IMR-90 (cell line): Measurements from ENCODE around the gene TFB1M. TPM values are rescaled to one million over a fixed set of nuclear protein-coding genes. Genes with fewer than 3 reads are reported as not detected.
A peak's percentile ranks its signal among the peaks of the same experiment; 100 is the strongest.

Experiments used
- ATAC-seq: fragments of 200-7000 bp; cut with Tn5 transposase; 2 replicates; pipeline ENCODE4 v1.9.1; 2020; ENCODE audit warnings: low read depth, mild to moderate bottlenecking, moderate library complexity
- BruUV-seq: library from RNA; stranded (reverse); fragments of 400-500 nt; replicated peaks from 2 replicates; lab custom pipeline; 2021; lab: Mats Ljungman, UMichigan
- CTCF ChIA-PET: fragments of 300-600 bp; formaldehyde crosslinking; extraction: SDS; loops from one replicate; lab custom pipeline; 2021; ENCODE audit warnings: antibody characterized with exemption; lab: Yijun Ruan, JAX
- POLR2A ChIA-PET: fragments of 300-600 bp; sonication (Branson Sonifier 250); formaldehyde crosslinking; loops from one replicate; lab custom pipeline; 2022; ENCODE audit warnings: antibody characterized with exemption; ENCODE audit not compliant: unreplicated experiment; lab: Charles Lee
- DNase-seq: peaks from one replicate; pipeline ENCODE4 v3.0.0; 2013
- H2AFZ ChIP-seq: replicated peaks from 2 replicates; pipeline ENCODE3; 2013; ENCODE audit warnings: low read length, mild to moderate bottlenecking; ENCODE audit not compliant: poor library complexity
- H2AK5ac ChIP-seq: 2 replicates; pipeline ENCODE4 v1.6.1; 2013; ENCODE audit warnings: low read depth, low read length, inconsistent platforms
- H2AK9ac ChIP-seq: replicated peaks from 2 replicates; pipeline ENCODE3; 2013; ENCODE audit warnings: mild to moderate bottlenecking, low read depth, low read length, moderate library complexity; ENCODE audit not compliant: poor library complexity
- H2BK120ac ChIP-seq: 2 replicates; pipeline ENCODE4 v1.6.1; 2013; ENCODE audit warnings: low read depth, low read length, inconsistent platforms
- H2BK15ac ChIP-seq: 3 replicates; pipeline ENCODE4 v1.6.1; 2013; ENCODE audit warnings: low read depth, low read length, inconsistent platforms
- H2BK20ac ChIP-seq: 2 replicates; pipeline ENCODE4 v1.6.1; 2013; ENCODE audit warnings: low read depth, mild to moderate bottlenecking, inconsistent platforms, low read length, moderate library complexity
- H2BK5ac ChIP-seq: 2 replicates; pipeline ENCODE4 v1.6.1; 2013; ENCODE audit warnings: mild to moderate bottlenecking, low read depth, low read length, inconsistent platforms; ENCODE audit not compliant: poor library complexity, severe bottlenecking
- H3K14ac ChIP-seq: replicated peaks from 2 replicates; pipeline ENCODE4 v1.6.1; 2013; ENCODE audit warnings: low read depth, low read length, inconsistent platforms
- H3K18ac ChIP-seq: 2 replicates; pipeline ENCODE4 v1.6.1; 2013; ENCODE audit warnings: low read depth, low read length, control low read depth
- H3K23ac ChIP-seq: 2 replicates; pipeline ENCODE4 v1.6.1; 2013; ENCODE audit warnings: low read depth, low read length, inconsistent platforms
- H3K27ac ChIP-seq: 2 replicates; pipeline ENCODE4 v1.5.1; 2013; ENCODE audit warnings: mild to moderate bottlenecking, control low read depth, low read length; ENCODE audit not compliant: insufficient read depth
- H3K27me3 ChIP-seq: 2 replicates; pipeline ENCODE4 v1.6.1; 2013; ENCODE audit warnings: low read length; ENCODE audit not compliant: control insufficient read depth, insufficient read depth
- H3K36me3 ChIP-seq: 2 replicates; pipeline ENCODE4 v1.6.1; 2013; ENCODE audit warnings: low read length, mixed read lengths; ENCODE audit not compliant: control insufficient read depth, insufficient read depth
- H3K4ac ChIP-seq: 2 replicates; pipeline ENCODE4 v1.6.1; 2013; ENCODE audit warnings: low read depth, low read length, inconsistent platforms
- H3K4me1 ChIP-seq: 2 replicates; pipeline ENCODE4 v1.6.1; 2013; ENCODE audit warnings: low read length, mixed read lengths; ENCODE audit not compliant: control insufficient read depth, insufficient read depth
- H3K4me2 ChIP-seq: 2 replicates; pipeline ENCODE4 v1.6.1; 2013; ENCODE audit warnings: low read depth, mild to moderate bottlenecking, control low read depth, low read length, moderate library complexity
- H3K4me3 ChIP-seq: 2 replicates; pipeline ENCODE4 v1.5.1; 2013; ENCODE audit warnings: low read depth, mild to moderate bottlenecking, control low read depth, low read length, moderate library complexity; ENCODE audit not compliant: insufficient read depth
- H3K56ac ChIP-seq: 2 replicates; pipeline ENCODE4 v1.6.1; 2013; ENCODE audit warnings: low read length, inconsistent platforms; ENCODE audit not compliant: insufficient read depth; ENCODE audit errors: extremely low read depth
- H3K79me1 ChIP-seq, 2 experiments: 2 replicates each; pipeline ENCODE4 v1.6.1; 2013; ENCODE audit warnings: low read length in 2 of 2, inconsistent platforms in 1 of 2, low read depth in 1 of 2
- H3K9ac ChIP-seq: 2 replicates; pipeline ENCODE4 v1.6.1; 2013; ENCODE audit warnings: low read depth, low read length, control low read depth
- H3K9me1 ChIP-seq: 2 replicates; pipeline ENCODE4 v1.6.1; 2013; ENCODE audit warnings: low read length, inconsistent platforms; ENCODE audit not compliant: insufficient read depth
- H3K9me3 ChIP-seq: 2 replicates; pipeline ENCODE4 v1.6.1; 2013; ENCODE audit warnings: low read length; ENCODE audit not compliant: control insufficient read depth, insufficient read depth
- H4K20me1 ChIP-seq: 2 replicates; pipeline ENCODE4 v1.6.1; 2013; ENCODE audit warnings: low read length, inconsistent platforms; ENCODE audit not compliant: insufficient read depth
- H4K5ac ChIP-seq: 2 replicates; pipeline ENCODE4 v1.6.1; 2013; ENCODE audit warnings: mild to moderate bottlenecking, low read depth, low read length, control low read depth
- H4K8ac ChIP-seq, 2 experiments: 2 replicates each; pipeline ENCODE4 v1.6.1; 2013; ENCODE audit warnings: low read depth in 2 of 2, low read length in 2 of 2, control low read depth in 1 of 2, inconsistent platforms in 1 of 2
- H4K91ac ChIP-seq: 2 replicates; pipeline ENCODE4 v1.6.1; 2013; ENCODE audit warnings: low read depth, low read length, inconsistent platforms; ENCODE audit not compliant: insufficient read depth
- BHLHE40 ChIP-seq: fragments of 150-350 bp; IDR thresholded peaks from 2 replicates; pipeline ENCODE4 v1.6.1; 2016; ENCODE audit warnings: mild to moderate bottlenecking, low read depth, low read length
- CEBPB ChIP-seq: IDR thresholded peaks from 2 replicates; pipeline ENCODE4 v1.6.1; 2012; ENCODE audit warnings: low read depth, low read length, improper control_type of control experiment
- CTCF ChIP-seq: conservative IDR thresholded peaks from 2 replicates; pipeline ENCODE4 v1.5.1; 2012; ENCODE audit warnings: mild to moderate bottlenecking, low read depth, low read length, improper control_type of control experiment
- ELK1 ChIP-seq: fragments of 150-350 bp; IDR thresholded peaks from 2 replicates; pipeline ENCODE4 v1.6.1; 2016; ENCODE audit warnings: low read depth, mild to moderate bottlenecking, low read length, moderate library complexity, borderline replicate concordance
- FOS ChIP-seq: fragments of 150-350 bp; IDR thresholded peaks from 2 replicates; pipeline ENCODE4 v1.6.1; 2016; ENCODE audit warnings: low read depth, low read length
- MAZ ChIP-seq: IDR thresholded peaks from 2 replicates; pipeline ENCODE4 v1.6.1; 2012; ENCODE audit warnings: low read depth, mild to moderate bottlenecking, low read length, improper control_type of control experiment, moderate library complexity, borderline replicate concordance
- MXI1 ChIP-seq: IDR thresholded peaks from 2 replicates; pipeline ENCODE4 v1.6.1; 2012; ENCODE audit warnings: low read depth, mild to moderate bottlenecking, low read length, moderate library complexity, borderline replicate concordance
- NFE2L2 ChIP-seq: fragments of 150-350 bp; IDR thresholded peaks from 2 replicates; pipeline ENCODE4 v1.6.1; 2016; ENCODE audit warnings: low read depth, mild to moderate bottlenecking, low read length
- POLR2A ChIP-seq: IDR thresholded peaks from 2 replicates; pipeline ENCODE4 v1.6.1; 2012; ENCODE audit warnings: mild to moderate bottlenecking, low read depth, low read length
- RAD21 ChIP-seq: IDR thresholded peaks from 2 replicates; pipeline ENCODE4 v1.6.1; 2012; ENCODE audit warnings: low read length, improper control_type of control experiment
- RFX5 ChIP-seq: IDR thresholded peaks from 2 replicates; pipeline ENCODE4 v1.8.0; 2012; ENCODE audit warnings: low read depth, mild to moderate bottlenecking, low read length, moderate library complexity
- SMC3 ChIP-seq: fragments of 150-350 bp; IDR thresholded peaks from 2 replicates; pipeline ENCODE4 v1.6.1; 2016; ENCODE audit warnings: low read depth, mild to moderate bottlenecking, antibody characterized with exemption, low read length, moderate library complexity
- USF2 ChIP-seq: fragments of 150-350 bp; IDR thresholded peaks from 2 replicates; pipeline ENCODE4 v1.6.1; 2017; ENCODE audit warnings: mild to moderate bottlenecking, antibody characterized with exemption, low read length, low read depth
- WGBS, 2 experiments: methylation state at CpG; one replicate each; pipeline versions ENCODE4 v1.1.5 to v1.1.7; 2013; ENCODE audit warnings: missing lambda C conversion rate in 2 of 2; ENCODE audit not compliant: insufficient read length in 1 of 2; ENCODE audit errors: extremely low coverage in 2 of 2; 5-methylcytosine and 5-hydroxymethylcytosine counted together
- dilution Hi-C: fragments of 300-500 bp; cut with HindIII; formaldehyde crosslinking; loops from one replicate; pipeline ENCODE4 v1.14.3; 2018; ENCODE audit warnings: low sequenced_read_pairs; ENCODE audit not compliant: unreplicated experiment
- in situ Hi-C: fragments of 300-500 bp; cut with MboI; formaldehyde crosslinking; loops from 3 replicates; pipeline ENCODE4 v1.14.3; 2019; ENCODE audit warnings: low sequenced_read_pairs, inconsistent platforms, mixed read lengths
- intact Hi-C: fragments of 100-400 bp; cut with micrococcal nuclease; formaldehyde crosslinking; loops from 2 replicates; pipeline ENCODE4 v1.10.0; 2022
- polyA plus RNA-seq, 3 experiments: library from polyadenylated mRNA; depleted of rRNA; stranded (reverse); fragments of >200 nt; gene quantifications; 2 replicates each; pipeline ENCODE4 v1.2.3, GENCODE V29; 2012; ENCODE audit warnings: low replicate concordance in 1 of 3
- total RNA-seq: library from RNA; depleted of rRNA; stranded (reverse); fragments of >200 nt; gene quantifications from 2 replicates; pipeline ENCODE4 v1.2.3, GENCODE V29; 2012

Gene TFB1M
- total and polyA plus RNA-seq, 2 of the 4 experiments (the other 2 are of a cell fraction) = 18.1 to 22.4 TPM

- no peak overlapping the region for H3K23ac ChIP-seq
- TF ChIP-seq FOS = no peak
- no peak for TF ChIP-seq CEBPB
- no peak for TF ChIP-seq RFX5
- no peak for TF ChIP-seq RAD21
- no peak for TF ChIP-seq POLR2A
- no peak for TF ChIP-seq USF2
- no peak for TF ChIP-seq SMC3
- no peak for TF ChIP-seq NFE2L2
- TF ChIP-seq MAZ = no peak
- TF ChIP-seq BHLHE40 = no peak
- TF ChIP-seq CTCF = no peak
- TF ChIP-seq ELK1 = no peak
- TF ChIP-seq MXI1 = no peak
- H3K9me1 ChIP-seq = peaks cover 6% of the 10 kb centered on the region; the same call in 1 of the 2 replicates
- H2AK5ac ChIP-seq = no peak overlapping the region
- H3K9me3 ChIP-seq = no peaks in the 10 kb centered on the region
- H4K91ac ChIP-seq = no peak overlapping the region
- in situ Hi-C loops = loop anchor here (5.0 kb wide), 1 partner anchor 321 kb away; no protein-coding TSS in a partner anchor
- H3K27me3 ChIP-seq = no peaks in the 10 kb centered on the region
- no peaks in the 10 kb centered on the region for H4K20me1 ChIP-seq
- H3K4me1 ChIP-seq = peaks cover 10% of the 10 kb centered on the region
- DNase-seq (no peak), ATAC-seq (no peak)
- H2AFZ ChIP-seq = no peak overlapping the region
- no TSS peak for BruUV-seq
- no peak overlapping the region for H3K4me3 ChIP-seq
- no peak overlapping the region for H3K56ac ChIP-seq
- no CpG with 5 or more reads among the region's 1 CpG for WGBS, 2 experiments
- no peak overlapping the region for H3K4ac ChIP-seq
- no peak overlapping the region for H2BK20ac ChIP-seq
- H4K8ac ChIP-seq = no peak overlapping the region
- no peak overlapping the region for H2BK5ac ChIP-seq
- H4K5ac ChIP-seq = peak overlapping the region; percentile 72; the same call in 1 of the 2 replicates
- H3K4me2 ChIP-seq = 0 out of 2 replicates have a peak overlapping the region, but pooled peaks have one; percentile 57
- H2AK9ac ChIP-seq = no peak overlapping the region
- ChIA-PET CTCF (no interaction called here), POLR2A (no interaction called here)
- H2BK120ac ChIP-seq = no peak overlapping the region
- no peak overlapping the region for H3K18ac ChIP-seq
- no peak overlapping the region for H3K14ac ChIP-seq
- dilution Hi-C loops = no loop called here
- H3K27ac ChIP-seq = no peak overlapping the region
- H3K9ac ChIP-seq = no peak overlapping the region
- no peak overlapping the region for H2BK15ac ChIP-seq
- H3K79me1 ChIP-seq = 0 out of 4 replicates have a peak, but pooled peaks cover 4 to 6% of the 10 kb centered on the region in 2 experiments
- intact Hi-C loops = no loop called here
- peaks cover 20% of the 10 kb centered on the region for H3K36me3 ChIP-seq
Observed at GRCh38 chr6:155253337-155253736, 60.9 kb downstream of the TFB1M start.
